GM19193 (cell line): ENCODE measurements around the gene OMP.

Experiments
- POLR2A ChIP-seq: IDR thresholded peaks from 4 replicates; pipeline ENCODE4 v1.6.1; 2011; ENCODE audit not compliant: insufficient read depth, insufficient read length; ENCODE audit errors: extremely low read depth

Gene OMP

GRCh38 chr11:77106759-77107158, 4.1 kb downstream of the OMP start:
- no peak for TF ChIP-seq POLR2A

- TF ChIP-seq POLR2A = no peak
Observed at GRCh38 chr11:77107950-77108349, 5.3 kb downstream of the OMP start.

GRCh38 chr11:77108436-77108835, 5.8 kb downstream of the OMP start:
- TF ChIP-seq POLR2A = no peak

- TF ChIP-seq POLR2A = no peak
Observed at GRCh38 chr11:77109236-77110019, 6.8 kb downstream of the OMP start.

GRCh38 chr11:77110836-77111235, 8.2 kb downstream of the OMP start:
- no peak for TF ChIP-seq POLR2A

GRCh38 chr11:77111277-77111676, 8.6 kb downstream of the OMP start:
- TF ChIP-seq POLR2A = no peak

GRCh38 chr11:77111946-77112345, 9.3 kb downstream of the OMP start:
- TF ChIP-seq POLR2A = no peak

- no peak for TF ChIP-seq POLR2A
Observed at GRCh38 chr11:77112641-77113381, 10.2 kb downstream of the OMP start.

- TF ChIP-seq POLR2A = no peak
Observed at GRCh38 chr11:77113382-77114088, 10.9 kb downstream of the OMP start.

- TF ChIP-seq POLR2A = no peak
Observed at GRCh38 chr11:77114089-77114463, 11.4 kb downstream of the OMP start.

GRCh38 chr11:77115181-77115611, 12.6 kb downstream of the OMP start:
- no peak for TF ChIP-seq POLR2A

- no peak for TF ChIP-seq POLR2A
Observed at GRCh38 chr11:77115956-77116355, 13.3 kb downstream of the OMP start.

- no peak for TF ChIP-seq POLR2A
Observed at GRCh38 chr11:77117492-77117891, 14.9 kb downstream of the OMP start.

- no peak for TF ChIP-seq POLR2A
Observed at GRCh38 chr11:77118086-77118485, 15.4 kb downstream of the OMP start.

- TF ChIP-seq POLR2A = no peak
Observed at GRCh38 chr11:77118971-77119370, 16.3 kb downstream of the OMP start.
